Rectal smooth muscle tissue (tissue), 1 donor: Measurements from ENCODE around the gene DIO3.

Source experiments
- H3K27ac ChIP-seq: one replicate; pipeline ENCODE4 v1.7.0; 2013; ENCODE audit warnings: low read depth, low read length, inconsistent platforms
- H3K27me3 ChIP-seq: one replicate; pipeline ENCODE4 v1.7.0; 2013; ENCODE audit warnings: low read length; ENCODE audit not compliant: control insufficient read depth, insufficient read depth
- H3K36me3 ChIP-seq: one replicate; pipeline ENCODE4 v1.7.0; 2013; ENCODE audit warnings: low read length; ENCODE audit not compliant: control insufficient read depth, insufficient read depth
- H3K4me1 ChIP-seq: one replicate; pipeline ENCODE4 v1.7.0; 2013; ENCODE audit warnings: low read length; ENCODE audit not compliant: control insufficient read depth, insufficient read depth
- H3K4me3 ChIP-seq: one replicate; pipeline ENCODE4 v1.7.0; 2013; ENCODE audit warnings: low read length
- H3K9ac ChIP-seq: one replicate; pipeline ENCODE4 v1.7.0; 2013; ENCODE audit warnings: low read length

Gene DIO3

GRCh38 chr14:101591121-101591520 lies 29.8 kb downstream of the DIO3 start:
- Histone ChIP-seq H3K27ac (no peak overlapping the region), H3K4me3 (no peak overlapping the region), H3K36me3 (no peaks in the 10 kb centered on the region), H3K27me3 (no peaks in the 10 kb centered on the region), H3K4me1 (no peaks in the 10 kb centered on the region), H3K9ac (no peak overlapping the region)

GRCh38 chr14:101591582-101591981 lies 30.3 kb downstream of the DIO3 start:
- no peaks in the 10 kb centered on the region for H3K4me1 ChIP-seq
- no peak overlapping the region for H3K27ac ChIP-seq
- no peaks in the 10 kb centered on the region for H3K27me3 ChIP-seq
- H3K36me3 ChIP-seq, result no peaks in the 10 kb centered on the region
- H3K9ac ChIP-seq, result no peak overlapping the region
- no peak overlapping the region for H3K4me3 ChIP-seq

- H3K4me1 ChIP-seq, result no peaks in the 10 kb centered on the region
- H3K9ac ChIP-seq, result no peak overlapping the region
- H3K4me3 ChIP-seq, result no peak overlapping the region
- no peaks in the 10 kb centered on the region for H3K27me3 ChIP-seq
- no peaks in the 10 kb centered on the region for H3K36me3 ChIP-seq
- no peak overlapping the region for H3K27ac ChIP-seq
Measured at GRCh38 chr14:101593411-101594238, 32.3 kb downstream of the DIO3 start.

GRCh38 chr14:101594511-101595148 lies 33.3 kb downstream of the DIO3 start:
- Histone ChIP-seq H3K27ac (no peak overlapping the region), H3K9ac (no peak overlapping the region), H3K4me1 (no peaks in the 10 kb centered on the region), H3K27me3 (no peaks in the 10 kb centered on the region), H3K36me3 (no peaks in the 10 kb centered on the region), H3K4me3 (no peak overlapping the region)

GRCh38 chr14:101595349-101595748 lies 34.1 kb downstream of the DIO3 start:
- H3K4me1 ChIP-seq, result no peaks in the 10 kb centered on the region

GRCh38 chr14:101595887-101596721 lies 34.8 kb downstream of the DIO3 start:
- Histone ChIP-seq H3K27ac (no peak overlapping the region), H3K4me1 (no peaks in the 10 kb centered on the region), H3K27me3 (no peaks in the 10 kb centered on the region)

More at GRCh38 chr14:101595349-101595748, 34.1 kb downstream of the DIO3 start:
- H3K27me3 ChIP-seq, result no peaks in the 10 kb centered on the region
- no peak overlapping the region for H3K27ac ChIP-seq
- H3K9ac ChIP-seq, result no peak overlapping the region
- no peaks in the 10 kb centered on the region for H3K36me3 ChIP-seq
- H3K4me3 ChIP-seq, result no peak overlapping the region

GRCh38 chr14:101596742-101597141 lies 35.4 kb downstream of the DIO3 start:
- Histone ChIP-seq H3K9ac (no peak overlapping the region), H3K4me3 (no peak overlapping the region), H3K27ac (no peak overlapping the region)

More at GRCh38 chr14:101595887-101596721, 34.8 kb downstream of the DIO3 start:
- no peaks in the 10 kb centered on the region for H3K36me3 ChIP-seq
- H3K9ac ChIP-seq, result no peak overlapping the region
- no peak overlapping the region for H3K4me3 ChIP-seq

GRCh38 chr14:101598159-101598558 lies 36.9 kb downstream of the DIO3 start:
- Histone ChIP-seq H3K4me3 (no peak overlapping the region), H3K4me1 (no peaks in the 10 kb centered on the region), H3K27me3 (no peaks in the 10 kb centered on the region), H3K27ac (no peak overlapping the region), H3K36me3 (no peaks in the 10 kb centered on the region), H3K9ac (no peak overlapping the region)

More at GRCh38 chr14:101596742-101597141, 35.4 kb downstream of the DIO3 start:
- no peaks in the 10 kb centered on the region for H3K27me3 ChIP-seq
- no peaks in the 10 kb centered on the region for H3K36me3 ChIP-seq
- H3K4me1 ChIP-seq, result no peaks in the 10 kb centered on the region

GRCh38 chr14:101598571-101599233 lies 37.4 kb downstream of the DIO3 start:
- H3K4me1 ChIP-seq, result no peaks in the 10 kb centered on the region

GRCh38 chr14:101599234-101599885 lies 38.1 kb downstream of the DIO3 start:
- H3K27ac ChIP-seq, result no peak overlapping the region
- H3K4me3 ChIP-seq, result no peak overlapping the region
- H3K27me3 ChIP-seq, result no peaks in the 10 kb centered on the region
- no peak overlapping the region for H3K9ac ChIP-seq
- no peaks in the 10 kb centered on the region for H3K36me3 ChIP-seq
- H3K4me1 ChIP-seq, result no peaks in the 10 kb centered on the region

More at GRCh38 chr14:101598571-101599233, 37.4 kb downstream of the DIO3 start:
- Histone ChIP-seq H3K27me3 (no peaks in the 10 kb centered on the region), H3K36me3 (no peaks in the 10 kb centered on the region), H3K4me3 (no peak overlapping the region), H3K9ac (no peak overlapping the region), H3K27ac (no peak overlapping the region)

- no peak overlapping the region for H3K9ac ChIP-seq
- no peaks in the 10 kb centered on the region for H3K36me3 ChIP-seq
- H3K4me3 ChIP-seq, result no peak overlapping the region
- H3K27me3 ChIP-seq, result no peaks in the 10 kb centered on the region
- no peaks in the 10 kb centered on the region for H3K4me1 ChIP-seq
- no peak overlapping the region for H3K27ac ChIP-seq
Measured at GRCh38 chr14:101600336-101600890, 39.1 kb downstream of the DIO3 start.
